Stomach (tissue), 4 donors: ENCODE data around the gene COPG2.

Experiments
- CTCF ChIP-seq, 7 experiments: fragments of 450-650 bp in 4 of 7; fragments of 200-600 bp in 3 of 7; sonication (generic) in 3 of 7; IDR thresholded peaks; one replicate each; pipeline ENCODE4 v1.5.1; 2016 to 2019; ENCODE audit warnings: antibody characterized with exemption in 7 of 7, control low read depth in 2 of 7, mild to moderate bottlenecking in 1 of 7
- EP300 ChIP-seq: sonication (generic); formaldehyde crosslinking; IDR thresholded peaks from one replicate; pipeline ENCODE4 v1.6.1; 2017; ENCODE audit warnings: antibody characterized with exemption
- POLR2A ChIP-seq, 4 donors: fragments of 450-650 bp; IDR thresholded peaks; one replicate each; pipeline ENCODE4 v1.6.1; 2016; ENCODE audit warnings: antibody characterized with exemption in 4 of 4, control low read depth in 2 of 4, mild to moderate bottlenecking in 1 of 4, moderate library complexity in 1 of 4
- POLR2AphosphoS5 ChIP-seq, 3 donors: sonication (generic); formaldehyde crosslinking; IDR thresholded peaks; one replicate each; pipeline ENCODE4 v1.6.1; 2016; ENCODE audit warnings: antibody characterized with exemption in 3 of 3

- TF ChIP-seq CTCF (IDR thresholded peaks at IDR 0.05) (no peak), POLR2A (IDR thresholded peaks at IDR 0.05) (no peak), EP300 (no peak), POLR2AphosphoS5 (IDR thresholded peaks at IDR 0.05) (no peak)
Measured at GRCh38 chr7:130473289-130473688, 195.3 kb downstream of the COPG2 start.
